HCT116 (cell line): Measurements from ENCODE around the gene SNX8.

Experiments used
- CEBPB ChIP-seq: IDR thresholded peaks from 2 replicates; pipeline ENCODE4 v1.6.1; 2012; ENCODE audit warnings: low read depth
- CTCF ChIP-seq, 3 experiments: fragments of 200-600 bp in 1 of 3; sonication (generic) in 1 of 3; IDR thresholded peaks in 2 of 3; conservative IDR thresholded peaks in 1 of 3; 2 replicates each; pipeline ENCODE4 v1.5.1; 2012 to 2017; ENCODE audit warnings: low read depth in 2 of 3, low read length in 2 of 3, antibody characterized with exemption in 1 of 3, borderline replicate concordance in 1 of 3, control low read depth in 1 of 3, mild to moderate bottlenecking in 1 of 3, mixed read lengths in 1 of 3, mixed run types in 1 of 3, moderate library complexity in 1 of 3; ENCODE audit not compliant: insufficient read depth in 1 of 3
- EZH2phosphoT487 ChIP-seq: fragments of 200-600 bp; IDR thresholded peaks from 2 replicates; pipeline ENCODE4 v1.6.1; 2018; ENCODE audit warnings: antibody characterized with exemption, borderline replicate concordance

- TF ChIP-seq CEBPB (no peak), EZH2phosphoT487 (no peak), CTCF (IDR thresholded peaks at IDR 0.05 in 2 of 3, conservative IDR thresholded peaks at IDR 0.05 in 1 of 3; ENCODE audit: borderline replicate concordance in 1 of 3, insufficient read depth in 1 of 3, low read depth in 2 of 3, low read length in 2 of 3) (no peak)
Observed at GRCh38 chr7:2212906-2213305, 101.3 kb downstream of the SNX8 start.
